ENCODE results near the gene HSPA9.

The HSPA9 gene

DNA sequence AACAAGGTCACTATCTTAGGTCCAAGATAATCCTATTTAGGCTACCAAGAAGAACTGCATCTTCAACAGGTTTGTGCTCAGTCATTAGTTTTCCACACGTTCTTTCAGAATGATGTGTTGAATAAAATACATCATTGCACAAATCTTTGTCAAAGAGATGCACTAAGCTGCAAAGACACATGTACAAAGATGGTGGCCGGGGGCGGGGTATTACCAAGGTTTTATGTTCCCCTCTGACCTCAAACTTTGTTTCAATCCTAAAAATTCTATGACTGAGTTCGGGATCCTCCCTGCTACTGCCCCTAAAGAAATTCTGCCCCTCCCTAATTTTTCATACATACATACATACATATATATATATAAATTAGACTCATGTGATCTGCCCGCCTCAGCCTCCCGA, 14.2 kb downstream of the HSPA9 start:
- no peak for DNase-seq

DNA sequence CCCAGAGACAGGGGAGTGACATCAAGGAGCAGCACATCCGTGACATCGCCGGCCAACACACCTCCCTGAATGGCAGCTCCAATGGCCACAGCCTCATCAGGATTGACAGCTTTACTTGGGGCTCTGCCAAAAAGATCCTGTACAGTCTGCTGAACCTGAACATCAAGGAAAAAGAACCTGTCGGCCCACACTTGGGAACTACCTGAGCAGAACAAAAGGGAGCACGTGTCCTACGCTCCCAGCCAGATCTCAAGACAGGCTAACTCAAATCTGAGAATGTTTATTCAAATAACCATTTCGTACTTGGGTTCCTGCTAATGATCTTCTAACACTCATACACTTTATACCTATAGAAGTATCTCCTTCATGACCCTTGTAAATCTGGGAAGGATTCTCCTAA, 15.3 kb downstream of the HSPA9 start:
- DNase-seq = no peak

- no peak for DNase-seq
These were observed 17.5 kb downstream of the HSPA9 start for GRCh38 chr5:138557677-138558076.

GRCh38 chr5:138554143-138554542, 21.1 kb downstream of the HSPA9 start:
- DNase-seq = no peak

- no peak for DNase-seq
These were observed 21.6 kb downstream of the HSPA9 start for GRCh38 chr5:138553437-138554095.

GRCh38 chr5:138552657-138553056, 22.5 kb downstream of the HSPA9 start:
- DNase-seq = no peak

- DNase-seq = no peak
These were observed 25.8 kb downstream of the HSPA9 start for GRCh38 chr5:138549414-138549813.

GRCh38 chr5:138545919-138546562, 29.2 kb downstream of the HSPA9 start:
- DNase-seq = no peak

DNA sequence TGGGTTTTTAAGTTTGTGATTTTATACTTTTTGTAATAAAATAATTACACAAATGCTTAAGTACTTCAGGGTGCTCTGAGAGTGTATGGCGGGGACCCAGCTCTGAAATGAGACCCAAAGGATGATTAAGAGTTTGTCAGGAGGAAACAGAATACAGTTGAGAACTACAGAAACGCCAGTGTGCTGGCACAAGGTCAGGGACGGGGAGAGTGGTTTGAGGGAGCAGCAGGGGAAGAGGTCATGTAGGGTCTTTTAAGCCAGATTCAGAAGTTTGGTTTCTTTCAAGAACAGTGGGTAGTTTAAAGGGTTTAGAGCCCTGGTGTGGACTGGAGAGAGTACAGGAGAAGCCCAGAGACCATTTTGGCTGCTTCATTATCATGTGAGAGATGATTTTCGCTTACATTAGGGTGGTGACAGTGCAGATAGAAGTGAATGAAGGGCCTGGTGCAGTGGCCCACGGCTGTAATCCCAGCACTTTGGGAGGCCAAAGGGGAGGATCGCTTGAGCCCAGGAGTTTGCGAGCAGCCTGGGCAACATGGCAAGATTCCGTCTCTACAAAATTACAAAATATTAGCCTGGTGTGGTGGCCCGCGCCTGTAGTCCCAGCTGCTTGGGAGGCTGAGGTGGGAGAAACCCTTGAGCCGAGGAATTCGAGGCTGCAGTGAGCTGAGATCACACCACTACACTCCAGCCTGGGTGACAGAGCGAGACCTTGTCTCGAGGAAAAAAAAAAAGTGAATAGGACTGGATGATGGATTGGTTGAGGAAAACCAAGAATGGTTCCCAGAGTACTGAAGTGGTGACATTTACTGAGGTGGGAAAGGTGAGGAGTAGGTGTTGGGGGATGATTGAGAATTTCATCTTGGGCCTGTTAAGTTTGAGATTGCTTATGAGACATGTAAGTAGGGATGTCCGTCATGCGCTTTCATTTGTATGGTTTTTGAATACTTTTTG, 30.7 kb downstream of the HSPA9 start:
- no peak for DNase-seq

DNA sequence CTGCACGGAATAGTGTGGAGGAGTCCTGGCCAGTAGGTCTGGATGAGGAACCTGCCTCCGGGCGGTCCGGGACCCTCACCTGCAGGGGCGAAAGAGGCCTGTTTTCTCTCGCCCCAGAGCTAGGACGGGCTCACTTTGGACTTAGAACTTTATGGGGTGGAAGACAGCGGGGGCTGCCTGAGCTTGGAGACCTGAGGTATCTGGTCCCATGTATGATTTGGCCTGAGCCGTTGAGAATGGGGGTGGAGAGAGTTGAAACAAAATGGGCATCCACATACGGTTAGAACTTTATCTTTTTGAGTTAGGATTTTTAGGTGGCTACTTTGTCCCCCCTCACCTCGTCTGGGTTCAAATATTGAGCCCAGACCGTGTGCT, 31.5 kb downstream of the HSPA9 start:
- DNase-seq = no peak

GRCh38 chr5:138542956-138543729, 32.1 kb downstream of the HSPA9 start, which contains the start of gene ETF1:
Gene ETF1, minus strand, starts transcription at chr5:138543236. Its CDS starts 318 bp downstream, at chr5:138542918.
- DNase-seq = peak; percentile 99 to 100

GRCh38 chr5:138542180-138542955, 32.8 kb downstream of the HSPA9 start:
- DNase-seq = no peak

DNA sequence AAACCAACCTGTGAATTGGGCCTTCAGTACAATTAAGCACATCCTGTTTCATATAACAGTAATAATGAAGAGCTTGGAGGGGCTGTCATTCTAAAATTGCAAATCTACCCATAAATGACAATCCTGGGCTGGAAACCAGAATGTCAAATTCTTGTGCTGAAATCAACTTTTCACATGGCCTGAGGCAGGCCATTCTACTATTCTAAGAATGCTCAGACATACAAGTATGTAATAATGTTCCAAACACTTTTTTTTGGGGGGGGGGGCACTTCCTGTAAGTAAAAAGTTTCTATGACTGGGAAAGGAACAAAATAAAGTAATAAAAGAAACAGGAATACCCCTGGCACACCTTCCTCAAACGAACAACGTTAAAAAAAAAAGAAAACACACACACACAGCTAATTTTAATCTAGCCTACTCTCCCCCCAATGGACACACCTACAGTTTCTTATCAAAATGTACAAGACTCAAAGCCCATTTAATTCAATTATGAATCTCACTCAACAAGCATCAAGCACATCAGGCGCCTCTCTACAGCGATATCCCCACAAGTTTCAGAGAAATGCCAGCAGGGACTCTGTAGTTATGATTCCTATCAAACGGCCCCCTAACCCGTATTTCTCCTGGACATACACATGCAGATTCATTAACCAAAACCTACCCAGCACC, 33.6 kb downstream of the HSPA9 start:
- no peak for DNase-seq

- no peak for DNase-seq
These were observed 35.4 kb downstream of the HSPA9 start for GRCh38 chr5:138539791-138540190.

GRCh38 chr5:138538943-138539627, 36.1 kb downstream of the HSPA9 start:
- DNase-seq = no peak

DNA sequence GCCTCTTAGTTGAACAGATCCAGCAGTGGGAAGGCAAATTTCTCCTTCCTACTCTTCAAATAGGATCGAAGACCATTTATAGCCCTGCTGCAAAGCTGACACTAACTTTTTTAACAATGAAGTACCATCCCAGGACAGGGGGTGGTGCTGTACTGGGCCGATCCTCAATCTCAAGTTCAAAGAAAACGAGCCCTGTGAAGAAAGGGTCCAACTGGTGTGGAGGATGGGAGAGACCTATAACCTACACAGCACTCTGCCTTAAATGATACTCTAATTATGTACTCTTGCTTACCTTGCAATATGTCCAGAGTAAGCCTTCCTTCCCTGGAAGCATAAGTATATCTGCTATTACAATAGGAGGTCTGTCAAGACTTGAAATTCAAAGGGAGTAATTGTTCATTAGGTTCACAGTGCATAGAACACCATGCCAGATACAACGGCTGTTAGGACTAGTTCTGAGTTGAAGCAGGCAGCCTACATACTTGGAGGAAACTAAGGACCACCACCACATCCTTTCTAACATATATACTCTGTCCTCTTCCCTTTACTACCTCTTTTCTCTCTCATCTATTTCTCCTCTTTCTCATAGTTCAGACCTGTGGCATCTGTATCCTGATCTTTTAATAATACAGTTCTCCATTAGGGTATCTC, 38.4 kb downstream of the HSPA9 start:
- no peak for DNase-seq

- no peak for DNase-seq
These were observed 39.0 kb downstream of the HSPA9 start for GRCh38 chr5:138536215-138536614.

GRCh38 chr5:138533973-138534941, 40.9 kb downstream of the HSPA9 start:
- DNase-seq = no peak

DNA sequence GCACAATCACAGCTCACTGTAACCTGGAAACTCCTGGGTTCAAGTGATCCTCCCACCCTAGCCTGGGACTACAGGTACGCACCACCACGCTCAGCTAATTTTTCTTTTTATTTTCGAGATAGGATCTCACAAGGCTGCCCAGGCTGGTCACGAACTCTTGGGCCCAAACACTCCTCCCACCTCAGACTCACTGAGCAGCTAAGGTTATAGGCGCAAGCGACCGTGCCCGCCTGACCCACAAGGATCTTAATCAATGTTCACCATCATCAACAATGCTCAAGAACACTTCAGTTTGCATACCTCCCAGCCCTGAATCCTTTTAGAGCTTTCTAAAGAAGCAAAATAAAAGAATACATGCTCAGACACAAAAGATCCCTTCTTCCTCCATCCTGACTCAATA, 45.4 kb downstream of the HSPA9 start:
- no peak for DNase-seq

Measured in cerebellar nuclear complex (tissue), 1 donor.